GM18861 (cell line): ENCODE results near the gene MIP.
"Not testable (repeated sequence)": the region's sequence is repeated elsewhere in the genome, so short reads cannot be mapped to it uniquely, and the experiment has no call there.

Experiments
- ATAC-seq: cut with Tn5 transposase; IDR thresholded peaks from one replicate; pipeline ENCODE4 v1.9.1; 2021; ENCODE audit not compliant: unreplicated experiment

Gene MIP

GRCh38 chr12:56411781-56412639, 42.4 kb downstream of the MIP start:
- ATAC-seq, result no peak

- ATAC-seq, result no peak
Measured at GRCh38 chr12:56410768-56411167, 43.7 kb downstream of the MIP start.

- no peak for ATAC-seq
Measured at GRCh38 chr12:56408799-56409417, 45.5 kb downstream of the MIP start.

- ATAC-seq, result not testable (repeated sequence)
Measured at GRCh38 chr12:56404227-56404626, 50.2 kb downstream of the MIP start.

- ATAC-seq, result not testable (repeated sequence)
Measured at GRCh38 chr12:56401612-56402011, 52.8 kb downstream of the MIP start.

- ATAC-seq, result not testable (repeated sequence)
Measured at GRCh38 chr12:56401125-56401524, 53.3 kb downstream of the MIP start.
